Osteoblast (primary cell): ENCODE results near the gene WFDC10B. TPM values are rescaled to one million over a fixed set of nuclear protein-coding genes. Genes with fewer than 3 reads are reported as not detected.
"Not testable (repeated sequence)": the region's sequence is repeated elsewhere in the genome, so short reads cannot be mapped to it uniquely, and the experiment has no call there.

Experiments
- DNase-seq: peaks from one replicate; pipeline ENCODE4 v3.0.0; 2011; ENCODE audit warnings: low spot score, mixed read lengths; ENCODE audit not compliant: insufficient read length; ENCODE audit errors: missing footprints
- H2AFZ ChIP-seq: 2 replicates; pipeline ENCODE4 v1.6.0; 2011; ENCODE audit warnings: mild to moderate bottlenecking, low read length
- H3K27ac ChIP-seq: 2 replicates; pipeline ENCODE4 v1.5.1; 2011; ENCODE audit warnings: mild to moderate bottlenecking, low read depth, low read length, moderate library complexity
- H3K27me3 ChIP-seq: 2 replicates; pipeline ENCODE4 v1.6.0; 2012; ENCODE audit warnings: mild to moderate bottlenecking, control low read depth, inconsistent platforms, low read length, moderate library complexity; ENCODE audit not compliant: insufficient read depth
- H3K36me3 ChIP-seq: 2 replicates; pipeline ENCODE4 v1.5.1; 2011; ENCODE audit warnings: mild to moderate bottlenecking, low read length, control low read depth, moderate library complexity; ENCODE audit not compliant: insufficient read depth
- H3K4me1 ChIP-seq: 2 replicates; pipeline ENCODE4 v1.5.1; 2011; ENCODE audit warnings: mild to moderate bottlenecking, low read length, control low read depth, moderate library complexity; ENCODE audit not compliant: insufficient read depth
- H3K4me2 ChIP-seq: 2 replicates; pipeline ENCODE4 v1.6.0; 2011; ENCODE audit warnings: mild to moderate bottlenecking, low read length; ENCODE audit not compliant: insufficient read depth
- H3K4me3 ChIP-seq: fragments of 200-600 bp; sonication (generic); 3 replicates; pipeline ENCODE4 v1.5.1; 2012; ENCODE audit warnings: mild to moderate bottlenecking, low read length, inconsistent platforms; ENCODE audit not compliant: insufficient read depth
- H3K79me2 ChIP-seq: 2 replicates; pipeline ENCODE4 v1.6.0; 2012; ENCODE audit warnings: mild to moderate bottlenecking, low read length, control low read depth, inconsistent platforms; ENCODE audit not compliant: insufficient read depth
- H3K9me3 ChIP-seq: 2 replicates; pipeline ENCODE4 v1.5.1; 2011; ENCODE audit warnings: low read depth, low read length, control low read depth
- H4K20me1 ChIP-seq: 2 replicates; pipeline ENCODE4 v1.6.0; 2012; ENCODE audit warnings: mild to moderate bottlenecking, low read length, control low read depth; ENCODE audit not compliant: insufficient read depth
- CTCF ChIP-seq: IDR thresholded peaks from 2 replicates; pipeline ENCODE4 v1.5.1; 2011; ENCODE audit warnings: mild to moderate bottlenecking, low read depth, low read length, moderate library complexity; ENCODE audit errors: extremely low read depth
- total RNA-seq: library from RNA; depleted of rRNA; stranded (reverse); fragments of >200 nt; gene quantifications from 2 replicates; pipeline ENCODE4 v1.2.3, GENCODE V29; 2012

WFDC10B gene
- total RNA-seq, 1 donor: not detected

- no peaks in the 10 kb centered on the region for H3K79me2 ChIP-seq
- no peak within 1 kb of the TSS for H3K4me3 ChIP-seq
- H3K27me3 ChIP-seq: no peaks in the 10 kb centered on the region
- no peaks in the 10 kb centered on the region for H3K4me1 ChIP-seq
- H3K9me3 ChIP-seq: no peaks in the 10 kb centered on the region
- H3K27ac ChIP-seq: no peak within 1 kb of the TSS
- no peaks in the 10 kb centered on the region for H4K20me1 ChIP-seq
- H3K36me3 ChIP-seq: no peaks in the 10 kb centered on the region
- H3K4me2 ChIP-seq: no peak within 1 kb of the TSS
- TF ChIP-seq CTCF: no peak
- no peak for DNase-seq
- no peak within 1 kb of the TSS for H2AFZ ChIP-seq
These were observed 2.9 kb downstream of the WFDC10B start, which contains the start of gene WFDC13 for GRCh38 chr20:45701873-45702272. Gene WFDC13 (plus strand): TSS chr20:45702038. CDS start chr20:45702124, 86 bp downstream.

DNA sequence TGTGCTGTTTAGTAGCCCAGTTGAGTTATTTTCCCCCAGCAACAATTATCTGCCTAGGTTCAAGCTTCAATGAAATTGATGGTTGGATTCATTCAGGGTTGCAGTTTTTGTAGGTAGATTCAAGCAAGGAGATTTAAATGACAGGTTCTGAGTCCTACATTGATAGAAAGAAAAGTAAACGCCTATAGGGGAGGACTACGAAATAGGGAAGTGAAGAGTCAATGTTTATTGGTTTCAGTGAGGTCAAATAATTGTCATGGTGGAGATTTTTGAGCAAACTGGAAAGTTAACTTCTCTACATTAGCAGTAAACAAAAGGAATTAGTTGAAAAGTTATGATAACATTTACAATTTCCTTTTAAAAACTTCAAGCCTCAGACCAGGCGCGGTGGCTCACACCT is 3.7 kb downstream of the WFDC10B start:
- Histone ChIP-seq H3K27me3 (no peaks in the 10 kb centered on the region), H3K4me3 (no peak overlapping the region), H3K79me2 (no peaks in the 10 kb centered on the region), H3K9me3 (no peaks in the 10 kb centered on the region), H2AFZ (no peak overlapping the region), H3K36me3 (no peaks in the 10 kb centered on the region), H4K20me1 (no peaks in the 10 kb centered on the region), H3K4me1 (no peaks in the 10 kb centered on the region), H3K27ac (no peak overlapping the region), H3K4me2 (no peak overlapping the region)
- no peak for TF ChIP-seq CTCF
- no peak for DNase-seq

GRCh38 chr20:45695496-45695895 is 9.3 kb downstream of the WFDC10B start:
- no peak for DNase-seq
- Histone ChIP-seq H3K9me3 (no peaks in the 10 kb centered on the region), H3K79me2 (no peaks in the 10 kb centered on the region), H3K4me3 (no peak overlapping the region), H3K4me2 (no peak overlapping the region), H2AFZ (no peak overlapping the region), H3K36me3 (no peaks in the 10 kb centered on the region), H3K4me1 (no peaks in the 10 kb centered on the region), H3K27me3 (no peaks in the 10 kb centered on the region), H4K20me1 (no peaks in the 10 kb centered on the region), H3K27ac (no peak overlapping the region)
- TF ChIP-seq CTCF: no peak

- not testable (repeated sequence) for H3K27ac ChIP-seq, H3K4me3 ChIP-seq, H3K4me1 ChIP-seq, H3K4me2 ChIP-seq, H3K79me2 ChIP-seq, DNase-seq, H3K27me3 ChIP-seq, H2AFZ ChIP-seq, H3K36me3 ChIP-seq, H4K20me1 ChIP-seq, H3K9me3 ChIP-seq
These were observed 11.5 kb downstream of the WFDC10B start for GRCh38 chr20:45693346-45693745.
